Breast epithelium (tissue), 4 donors: Measurements from ENCODE around the gene MAD1L1. TPM values are rescaled to one million over a fixed set of nuclear protein-coding genes. Genes with fewer than 3 reads are reported as not detected.

ENCODE experiments used
- DNase-seq, 2 donors: peaks; one replicate each; pipeline ENCODE4 v3.0.0-alpha.2; 2019; ENCODE audit warnings: low spot score in 2 of 2
- H3K27ac ChIP-seq, 2 donors: fragments of 200-600 bp; sonication (generic) in 1 of 2; one replicate each; pipeline ENCODE4 v1.5.1; 2016 to 2019; ENCODE audit warnings: mild to moderate bottlenecking in 1 of 2
- H3K27me3 ChIP-seq, 2 donors: fragments of 200-600 bp; sonication (generic) in 1 of 2; one replicate each; pipeline versions ENCODE4 v1.5.1 to v1.6.0; 2017 to 2019; ENCODE audit warnings: control low read depth in 1 of 2, mild to moderate bottlenecking in 1 of 2
- H3K36me3 ChIP-seq: fragments of 200-600 bp; one replicate; pipeline ENCODE4 v1.5.1; 2019
- H3K4me1 ChIP-seq, 2 donors: fragments of 200-600 bp; sonication (generic); one replicate each; pipeline ENCODE4 v1.5.1; 2016 to 2019; ENCODE audit warnings: control low read depth in 1 of 2
- H3K4me3 ChIP-seq, 3 donors: fragments of 200-600 bp; sonication (generic); 1 replicate in 2 of 3; 2 replicates in 1 of 3; pipeline ENCODE4 v1.5.1; 2016 to 2019; ENCODE audit warnings: mild to moderate bottlenecking in 3 of 3, moderate library complexity in 2 of 3
- H3K9me3 ChIP-seq, 2 donors: fragments of 200-600 bp; sonication (generic) in 1 of 2; one replicate each; pipeline ENCODE4 v1.5.1; 2016 to 2019; ENCODE audit warnings: control low read depth in 1 of 2
- POLR2A ChIP-seq: fragments of 450-650 bp; IDR thresholded peaks from one replicate; pipeline ENCODE4 v1.6.1; 2016; ENCODE audit warnings: antibody characterized with exemption, mild to moderate bottlenecking, moderate library complexity
- POLR2AphosphoS5 ChIP-seq, 3 donors: sonication (generic); formaldehyde crosslinking; IDR thresholded peaks; one replicate each; pipeline ENCODE4 v1.6.1; 2017; ENCODE audit warnings: antibody characterized with exemption in 3 of 3
- intact Hi-C: fragments of 100-400 bp; cut with DNase I; formaldehyde crosslinking; loops from one replicate; pipeline ENCODE4 v1.15.1; 2023; ENCODE audit warnings: low total_unique reads
- total RNA-seq, 3 donors: library from RNA; depleted of rRNA; stranded (reverse); fragments of >200 nt; gene quantifications; one replicate each; pipeline ENCODE4 v1.1.0, GENCODE V29; 2016
- TF ChIP-seq, protein P1 (sequence below), 3 donors: fragments of 450-650 bp; IDR thresholded peaks; one replicate each; pipeline ENCODE4 v1.5.1; 2016 to 2017; ENCODE audit warnings: antibody characterized with exemption in 3 of 3, mild to moderate bottlenecking in 3 of 3, moderate library complexity in 3 of 3

Gene MAD1L1
- total RNA-seq, 3 donors from 2014 or later: 27.7 to 33.9 (median 28.8) TPM

- H3K9me3 ChIP-seq: no peaks in the 10 kb centered on the region
- DNase-seq: no peak
- intact Hi-C loops: loop anchor here (10.0 kb wide), 2 partner anchors 97 to 367 kb away; no protein-coding TSS in a partner anchor
- peak overlapping the region in 1 of 3 donors; percentile 26 for H3K4me3 ChIP-seq
- peak overlapping the region in 1 of 2 donors; percentile 32 for H3K27ac ChIP-seq
- H3K27me3 ChIP-seq: no peaks in the 10 kb centered on the region
- no peak for TF ChIP-seq POLR2AphosphoS5 (IDR thresholded peaks at IDR 0.05)
- TF ChIP-seq, protein P1, sequence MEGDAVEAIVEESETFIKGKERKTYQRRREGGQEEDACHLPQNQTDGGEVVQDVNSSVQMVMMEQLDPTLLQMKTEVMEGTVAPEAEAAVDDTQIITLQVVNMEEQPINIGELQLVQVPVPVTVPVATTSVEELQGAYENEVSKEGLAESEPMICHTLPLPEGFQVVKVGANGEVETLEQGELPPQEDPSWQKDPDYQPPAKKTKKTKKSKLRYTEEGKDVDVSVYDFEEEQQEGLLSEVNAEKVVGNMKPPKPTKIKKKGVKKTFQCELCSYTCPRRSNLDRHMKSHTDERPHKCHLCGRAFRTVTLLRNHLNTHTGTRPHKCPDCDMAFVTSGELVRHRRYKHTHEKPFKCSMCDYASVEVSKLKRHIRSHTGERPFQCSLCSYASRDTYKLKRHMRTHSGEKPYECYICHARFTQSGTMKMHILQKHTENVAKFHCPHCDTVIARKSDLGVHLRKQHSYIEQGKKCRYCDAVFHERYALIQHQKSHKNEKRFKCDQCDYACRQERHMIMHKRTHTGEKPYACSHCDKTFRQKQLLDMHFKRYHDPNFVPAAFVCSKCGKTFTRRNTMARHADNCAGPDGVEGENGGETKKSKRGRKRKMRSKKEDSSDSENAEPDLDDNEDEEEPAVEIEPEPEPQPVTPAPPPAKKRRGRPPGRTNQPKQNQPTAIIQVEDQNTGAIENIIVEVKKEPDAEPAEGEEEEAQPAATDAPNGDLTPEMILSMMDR (IDR thresholded peaks at IDR 0.05): peak in 2 of 3 donors; percentile 26 to 53
- H3K4me1 ChIP-seq: peaks cover 0 to 5% of the 10 kb centered on the region in 2 donors
- no peaks in the 10 kb centered on the region for H3K36me3 ChIP-seq
Observed at GRCh38 chr7:2247141-2247995, 14.6 kb upstream of the MAD1L1 start.

GRCh38 chr7:2245883-2246675 is 13.3 kb upstream of the MAD1L1 start:
- intact Hi-C loops: loop anchor here (10.0 kb wide), 2 partner anchors 99 to 369 kb away; no protein-coding TSS in a partner anchor
- Histone ChIP-seq H3K4me3 (no peak overlapping the region), H3K27ac (no peak overlapping the region), H3K4me1 (peaks cover 3 to 5% of the 10 kb centered on the region in 2 donors), H3K9me3 (no peaks in the 10 kb centered on the region), H3K36me3 (no peaks in the 10 kb centered on the region), H3K27me3 (no peaks in the 10 kb centered on the region)
- TF ChIP-seq, protein P1 (IDR thresholded peaks at IDR 0.05): no peak
- TF ChIP-seq POLR2A (no peak), POLR2AphosphoS5 (IDR thresholded peaks at IDR 0.05) (no peak)
- DNase-seq: no peak

GRCh38 chr7:2244404-2244995 is 11.8 kb upstream of the MAD1L1 start:
- no peak for TF ChIP-seq POLR2AphosphoS5 (IDR thresholded peaks at IDR 0.05)
- TF ChIP-seq POLR2A: no peak
- TF ChIP-seq, protein P1 (IDR thresholded peaks at IDR 0.05): no peak
- intact Hi-C loops: loop anchor here (10.0 kb wide), 2 partner anchors 100 to 370 kb away; no protein-coding TSS in a partner anchor
- Histone ChIP-seq H3K9me3 (no peaks in the 10 kb centered on the region), H3K4me3 (no peak overlapping the region), H3K27me3 (no peaks in the 10 kb centered on the region), H3K27ac (no peak overlapping the region), H3K4me1 (peaks cover 5 to 12% of the 10 kb centered on the region in 2 donors), H3K36me3 (no peaks in the 10 kb centered on the region)
- DNase-seq: no peak

GRCh38 chr7:2243458-2243857 is 10.7 kb upstream of the MAD1L1 start:
- no peaks in the 10 kb centered on the region for H3K9me3 ChIP-seq
- intact Hi-C loops: loop anchor here (10.0 kb wide), 2 partner anchors 101 to 371 kb away; no protein-coding TSS in a partner anchor
- H3K4me3 ChIP-seq: no peak overlapping the region
- TF ChIP-seq POLR2A (no peak), POLR2AphosphoS5 (IDR thresholded peaks at IDR 0.05) (no peak)
- TF ChIP-seq, protein P1 (IDR thresholded peaks at IDR 0.05): no peak
- no peaks in the 10 kb centered on the region for H3K36me3 ChIP-seq
- H3K4me1 ChIP-seq: peaks cover 0 to 12% of the 10 kb centered on the region in 2 donors
- H3K27me3 ChIP-seq: no peaks in the 10 kb centered on the region
- DNase-seq: no peak
- no peak overlapping the region for H3K27ac ChIP-seq
